Retinal pigment epithelial cell (primary cell): ENCODE measurements around the gene HECTD2.

Experiments
- DNase-seq: peaks from one replicate; pipeline ENCODE4 v3.0.0-alpha.2; 2010; ENCODE audit warnings: low read depth
- H3K4me3 ChIP-seq: 2 replicates; pipeline ENCODE4 v1.5.1; 2011; ENCODE audit warnings: mild to moderate bottlenecking, low read length, control low read depth, moderate library complexity
- TF ChIP-seq, protein P1 (sequence below): conservative IDR thresholded peaks from 2 replicates; pipeline ENCODE4 v1.5.1; 2011; ENCODE audit warnings: low read depth, low read length, control low read depth, inconsistent platforms

The HECTD2 gene

DNA sequence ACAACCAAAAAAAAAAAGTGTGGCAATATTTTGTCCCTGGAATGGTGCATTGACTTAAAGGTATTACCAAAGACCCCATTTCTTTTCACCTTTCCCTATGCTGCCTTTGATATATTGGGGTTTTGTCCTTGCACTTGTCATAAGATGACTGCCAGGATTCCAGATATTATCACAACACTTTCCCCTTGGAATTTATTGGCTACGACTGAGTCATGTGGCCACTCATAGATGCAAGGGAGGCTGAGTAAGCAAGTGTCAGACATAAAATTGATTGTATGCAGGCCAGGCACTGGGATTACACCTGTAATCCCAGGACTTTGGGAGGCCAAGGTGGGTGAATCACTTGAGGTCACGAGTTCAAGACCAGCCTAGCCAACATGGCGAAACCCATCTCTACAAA is 139.1 kb downstream of the HECTD2 start:
- TF ChIP-seq, protein P1, sequence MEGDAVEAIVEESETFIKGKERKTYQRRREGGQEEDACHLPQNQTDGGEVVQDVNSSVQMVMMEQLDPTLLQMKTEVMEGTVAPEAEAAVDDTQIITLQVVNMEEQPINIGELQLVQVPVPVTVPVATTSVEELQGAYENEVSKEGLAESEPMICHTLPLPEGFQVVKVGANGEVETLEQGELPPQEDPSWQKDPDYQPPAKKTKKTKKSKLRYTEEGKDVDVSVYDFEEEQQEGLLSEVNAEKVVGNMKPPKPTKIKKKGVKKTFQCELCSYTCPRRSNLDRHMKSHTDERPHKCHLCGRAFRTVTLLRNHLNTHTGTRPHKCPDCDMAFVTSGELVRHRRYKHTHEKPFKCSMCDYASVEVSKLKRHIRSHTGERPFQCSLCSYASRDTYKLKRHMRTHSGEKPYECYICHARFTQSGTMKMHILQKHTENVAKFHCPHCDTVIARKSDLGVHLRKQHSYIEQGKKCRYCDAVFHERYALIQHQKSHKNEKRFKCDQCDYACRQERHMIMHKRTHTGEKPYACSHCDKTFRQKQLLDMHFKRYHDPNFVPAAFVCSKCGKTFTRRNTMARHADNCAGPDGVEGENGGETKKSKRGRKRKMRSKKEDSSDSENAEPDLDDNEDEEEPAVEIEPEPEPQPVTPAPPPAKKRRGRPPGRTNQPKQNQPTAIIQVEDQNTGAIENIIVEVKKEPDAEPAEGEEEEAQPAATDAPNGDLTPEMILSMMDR = no peak
- no peak overlapping the region for H3K4me3 ChIP-seq

DNA sequence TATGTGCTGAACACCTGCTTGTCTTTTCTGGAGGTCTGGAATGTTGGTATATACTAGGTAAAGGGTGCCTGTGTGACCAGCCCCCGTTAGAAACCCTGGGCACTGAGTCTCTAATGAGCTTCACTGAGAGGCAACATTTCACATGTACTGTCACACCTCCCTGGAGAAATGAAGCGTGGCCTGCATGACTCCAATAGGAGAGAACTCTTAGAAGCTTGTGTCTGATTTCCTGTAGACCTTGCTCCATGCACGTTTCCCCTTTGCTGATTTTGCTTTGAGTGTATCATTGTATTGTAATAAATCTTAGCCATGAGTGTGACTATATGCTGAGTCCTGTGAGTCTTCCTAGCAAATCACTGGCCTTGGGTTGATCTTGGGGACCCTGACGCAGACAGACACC is 139.9 kb downstream of the HECTD2 start:
- H3K4me3 ChIP-seq = no peak overlapping the region
- TF ChIP-seq, protein P1 = no peak
- DNase-seq = no peak

More for the DNA sequence above, 139.1 kb downstream of the HECTD2 start:
- DNase-seq = no peak

- no peak overlapping the region for H3K4me3 ChIP-seq
- TF ChIP-seq, protein P1 = peak; percentile 88
- peak; percentile 8 for DNase-seq
Measured at GRCh38 chr10:91551856-91552255, 141.7 kb downstream of the HECTD2 start.

DNA sequence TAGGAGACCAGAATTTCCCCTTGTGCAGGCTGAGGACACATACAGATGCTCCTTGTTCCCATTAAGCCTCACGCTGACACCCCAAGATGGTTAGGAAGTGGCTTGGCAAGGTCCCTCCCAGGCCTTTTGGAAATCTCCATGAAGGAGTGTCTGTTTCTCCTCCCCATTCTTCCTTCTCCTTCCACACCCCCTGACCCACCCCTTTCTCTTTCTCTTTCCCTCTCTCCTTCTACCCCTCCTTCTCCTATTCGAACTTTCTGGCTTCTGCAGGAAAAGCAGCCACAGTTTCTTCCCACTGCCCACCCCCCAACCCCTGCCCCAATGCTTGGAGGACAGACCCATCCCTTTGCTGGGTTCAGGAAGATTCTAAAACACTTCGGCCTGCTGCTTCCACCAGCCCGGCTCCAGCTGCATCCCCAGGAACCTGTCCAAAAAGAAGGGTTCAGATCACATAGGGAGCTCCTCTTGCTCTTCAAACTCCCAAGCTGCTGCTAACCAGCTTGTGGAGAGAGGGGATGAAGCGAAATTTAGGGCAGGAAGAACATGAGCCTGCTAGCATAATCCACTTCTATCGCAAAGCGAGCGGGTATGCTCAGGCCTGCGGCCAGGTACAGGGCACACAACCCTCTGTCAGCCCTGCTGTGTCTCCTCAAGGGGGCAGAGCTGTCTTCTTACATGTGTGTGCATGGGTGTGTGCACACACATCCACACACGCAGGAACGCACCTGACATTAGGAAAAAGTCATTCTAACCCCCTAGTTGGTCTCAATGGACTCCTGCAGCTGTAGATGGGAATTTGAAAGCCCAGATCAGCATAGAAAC is 142.3 kb downstream of the HECTD2 start:
- TF ChIP-seq, protein P1 = peak; percentile 49
- no peak overlapping the region for H3K4me3 ChIP-seq
- DNase-seq = no peak

DNA sequence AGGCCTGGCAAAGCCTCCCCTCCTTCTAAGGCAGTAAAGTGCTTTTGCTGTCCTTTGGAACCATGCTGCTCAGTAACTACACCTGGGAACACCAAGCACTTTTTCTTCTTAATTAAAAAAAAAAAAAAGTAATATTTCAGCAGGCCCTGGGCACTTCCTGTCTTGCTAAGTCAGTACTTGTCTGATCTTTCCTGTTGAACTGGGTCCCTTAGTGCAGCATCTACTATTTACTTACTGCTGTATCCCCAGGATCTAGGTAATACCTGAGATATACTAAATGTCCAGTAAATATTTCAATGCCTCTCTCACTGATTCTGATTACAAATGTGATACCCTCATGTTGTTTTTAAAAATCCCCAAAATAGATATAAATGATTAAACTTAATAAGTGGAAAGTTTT is 145.3 kb downstream of the HECTD2 start:
- TF ChIP-seq, protein P1 = no peak
- DNase-seq = no peak
- no peak overlapping the region for H3K4me3 ChIP-seq

GRCh38 chr10:91556691-91557566 is 146.8 kb downstream of the HECTD2 start:
- DNase-seq = no peak
- H3K4me3 ChIP-seq = no peak overlapping the region
- TF ChIP-seq, protein P1 = no peak
